Spleen (tissue), 11 donors: Measurements from ENCODE around the gene PHACTR2. TPM values are rescaled to one million over a fixed set of nuclear protein-coding genes. Genes with fewer than 3 reads are reported as not detected.
A peak's percentile ranks its signal among the peaks of the same experiment; 100 is the strongest.

Experiments used
- DNase-seq: peaks from one replicate; pipeline ENCODE4 v3.0.0-alpha.2; 2020
- H3K27ac ChIP-seq, 8 donors: fragments of 200-600 bp; sonication (generic) in 7 of 8; 1 replicate in 4 of 8; 2 replicates in 4 of 8; pipeline versions ENCODE4 v1.5.0 to v1.8.0; 2016 to 2021; ENCODE audit warnings: inconsistent platforms in 4 of 8, mild to moderate bottlenecking in 4 of 8, moderate library complexity in 1 of 8
- H3K27me3 ChIP-seq, 7 donors: fragments of 200-600 bp; sonication (generic) in 6 of 7; replicated peaks in 1 of 7; 1 replicate in 4 of 7; 2 replicates in 3 of 7; pipeline versions ENCODE4 v1.5.0 to v1.8.0; 2016 to 2021; ENCODE audit warnings: inconsistent platforms in 3 of 7, mild to moderate bottlenecking in 1 of 7
- H3K36me3 ChIP-seq, 6 donors: fragments of 200-600 bp; sonication (generic) in 5 of 6; 1 replicate in 4 of 6; 2 replicates in 2 of 6; pipeline versions ENCODE4 v1.5.0 to v1.8.0; 2016 to 2021; ENCODE audit warnings: inconsistent platforms in 2 of 6
- H3K4me1 ChIP-seq, 6 donors: fragments of 200-600 bp; sonication (generic) in 5 of 6; 1 replicate in 3 of 6; 2 replicates in 3 of 6; pipeline versions ENCODE4 v1.5.0 to v1.8.0; 2016 to 2021; ENCODE audit warnings: inconsistent platforms in 3 of 6
- H3K4me3 ChIP-seq, 8 donors: fragments of 200-600 bp; sonication (generic) in 7 of 8; 1 replicate in 4 of 8; 2 replicates in 4 of 8; pipeline versions ENCODE4 v1.5.0 to v1.8.0; 2016 to 2021; ENCODE audit warnings: inconsistent platforms in 4 of 8, mild to moderate bottlenecking in 4 of 8, moderate library complexity in 2 of 8
- H3K9me3 ChIP-seq, 8 donors: fragments of 200-600 bp; sonication (generic) in 7 of 8; 1 replicate in 4 of 8; 2 replicates in 4 of 8; pipeline versions ENCODE4 v1.5.0 to v1.8.0; 2016 to 2021; ENCODE audit warnings: inconsistent platforms in 4 of 8
- CTCF ChIP-seq, 11 experiments: fragments of 200-600 bp in 7 of 11; fragments of 450-650 bp in 4 of 11; sonication (generic) in 4 of 11; IDR thresholded peaks in 8 of 11; conservative IDR thresholded peaks in 3 of 11; 1 replicate in 7 of 11; 2 replicates in 4 of 11; pipeline versions ENCODE4 v1.4.0 to v1.8.0; 2016 to 2021; ENCODE audit warnings: antibody characterized with exemption in 11 of 11, inconsistent platforms in 4 of 11, mild to moderate bottlenecking in 1 of 11
- POLR2A ChIP-seq, 3 donors: fragments of 450-650 bp; IDR thresholded peaks; one replicate each; pipeline ENCODE4 v1.5.1; 2017; ENCODE audit warnings: antibody characterized with exemption in 3 of 3, mild to moderate bottlenecking in 1 of 3
- POLR2AphosphoS5 ChIP-seq, 3 donors: sonication (generic); formaldehyde crosslinking; IDR thresholded peaks; one replicate each; pipeline ENCODE4 v1.5.1; 2017; ENCODE audit warnings: antibody characterized with exemption in 3 of 3
- WGBS, 5 donors: extraction: QIAGEN DNeasy Blood & Tissue Kit in 3 of 5; methylation state at CpG; one replicate each; pipeline versions ENCODE4 v1.1.5 to v1.1.7; 2013 to 2018; 5-methylcytosine and 5-hydroxymethylcytosine counted together
- intact Hi-C: fragments of 100-400 bp; cut with DNase I; formaldehyde crosslinking; loops from one replicate; pipeline ENCODE4 v1.15.0; 2023; ENCODE audit warnings: low total_unique reads
- polyA plus RNA-seq, 3 donors: library from polyadenylated mRNA; stranded (reverse); fragments of 200-250 nt; gene quantifications; one replicate each; pipeline ENCODE4 v1.2.1, GENCODE V29; 2013
- total RNA-seq, 7 donors: library from RNA; depleted of rRNA in 3 of 7; stranded (reverse); fragments of >200 nt in 3 of 7; fragmentation: NEBNext Ultra II Directional in 4 of 7; extraction: Animal tissue kit (Norgen Biotek cat#: 25700) in 4 of 7; gene quantifications; one replicate each; pipeline versions ENCODE4 v1.1.0 to v1.2.1, GENCODE V29; 2016 to 2021
- donor health status: healthy with polysubstance abuse.
- donor health status: DM: no; HTN: no; CAD: no; lungs with moderate emphysema.
- donor health status: DM: no; HTN: no; CAD: no.
- donor health status: Bipolar disorder and iron deficiency.
- donor health status: healthy.
- donor health status: DM: no; HTN: no; CAD: no.
- donor health status: DM: yes; HTN: yes; CAD: no.

The PHACTR2 gene
- total and polyA plus RNA-seq, 10 donors = 3.5 to 116 (median 76.1) TPM

- no peak overlapping the region for H3K4me3 ChIP-seq
- peaks cover 0 to 27% (median 4%) of the 10 kb centered on the region in 6 donors for H3K4me1 ChIP-seq
- intact Hi-C loops = no loop called here
- no peak overlapping the region for H3K27ac ChIP-seq
- TF ChIP-seq CTCF (IDR thresholded peaks at IDR 0.05 in 8 of 11, conservative IDR thresholded peaks at IDR 0.05 in 3 of 11) = no peak
- no peak for TF ChIP-seq POLR2AphosphoS5 (IDR thresholded peaks at IDR 0.05)
- no peak for TF ChIP-seq POLR2A (IDR thresholded peaks at IDR 0.05)
- peaks cover 0 to 88% (median 6%) of the 10 kb centered on the region in 6 donors for H3K36me3 ChIP-seq
- 83 to 96% (median 87%) methylated on average over 9 of the region's 9 CpGs for WGBS, 5 donors
- peaks cover 0 to 21% (median 11%) of the 10 kb centered on the region in 8 donors for H3K9me3 ChIP-seq
- H3K27me3 ChIP-seq = no peaks in the 10 kb centered on the region
- no peak for DNase-seq
Measured at GRCh38 chr6:143803769-143804568, 126.2 kb downstream of the PHACTR2 start.

- intact Hi-C loops = no loop called here
- Histone ChIP-seq H3K27me3 (no peaks in the 10 kb centered on the region), H3K27ac (no peak overlapping the region), H3K9me3 (peaks cover 0 to 13% (median 2%) of the 10 kb centered on the region in 8 donors), H3K36me3 (peaks cover 0 to 87% (median 7%) of the 10 kb centered on the region in 6 donors), H3K4me1 (peaks cover 0 to 27% (median 4%) of the 10 kb centered on the region in 6 donors), H3K4me3 (no peak overlapping the region)
- TF ChIP-seq POLR2A (IDR thresholded peaks at IDR 0.05) (no peak), POLR2AphosphoS5 (IDR thresholded peaks at IDR 0.05) (no peak), CTCF (IDR thresholded peaks at IDR 0.05 in 8 of 11, conservative IDR thresholded peaks at IDR 0.05 in 3 of 11) (no peak)
- WGBS, 5 donors = 69 to 88% (median 74%) methylated on average over 4 of the region's 4 CpGs
- no peak for DNase-seq
Measured at GRCh38 chr6:143804835-143805239, 127.1 kb downstream of the PHACTR2 start.

GRCh38 chr6:143806282-143807102, 128.7 kb downstream of the PHACTR2 start:
- Histone ChIP-seq H3K4me1 (peaks cover 0 to 27% (median 4%) of the 10 kb centered on the region in 6 donors), H3K4me3 (no peak overlapping the region), H3K27me3 (no peaks in the 10 kb centered on the region), H3K27ac (peak overlapping the region in 3 of 8 donors; percentile 22 to 65 (median 31)), H3K9me3 (no peaks in the 10 kb centered on the region), H3K36me3 (peaks cover 0 to 75% (median 7%) of the 10 kb centered on the region in 6 donors)
- WGBS, 5 donors = 73 to 89% (median 75%) methylated on average over 8 of the region's 8 CpGs
- intact Hi-C loops = no loop called here
- TF ChIP-seq POLR2A (IDR thresholded peaks at IDR 0.05) (no peak), POLR2AphosphoS5 (IDR thresholded peaks at IDR 0.05) (no peak), CTCF (IDR thresholded peaks at IDR 0.05 in 8 of 11, conservative IDR thresholded peaks at IDR 0.05 in 3 of 11) (no peak)
- no peak for DNase-seq
